Measurements from ENCODE around the gene OLAH. TPM values are rescaled to one million over a fixed set of nuclear protein-coding genes. Genes with fewer than 3 reads are reported as not detected.

OLAH gene
- not detected in 2 replicates for total RNA-seq

DNA sequence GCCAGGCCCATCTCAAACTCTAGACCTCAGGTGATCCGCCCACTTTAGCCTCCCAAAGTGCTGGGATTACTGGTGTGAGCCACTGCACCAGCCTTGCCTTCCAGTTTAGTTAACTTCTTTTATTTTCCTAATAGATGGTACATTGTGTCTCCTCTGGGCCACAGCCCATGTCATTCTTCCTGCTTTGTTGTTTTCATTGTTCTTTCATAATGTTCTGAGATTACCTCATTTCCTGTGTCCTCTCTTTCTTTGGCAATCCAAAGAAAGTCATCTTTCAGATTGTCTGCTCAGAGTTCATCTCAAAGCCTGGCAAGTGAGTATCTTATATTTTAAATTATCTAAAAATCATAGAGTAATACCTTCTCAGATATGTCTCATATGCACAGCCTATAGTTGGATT is at the start of gene OLAH:
Gene OLAH, plus strand, starts transcription at position 270 of the 400 bp plus-strand sequence. CDS start 3,346 bp downstream, outside the sequence.

DNA sequence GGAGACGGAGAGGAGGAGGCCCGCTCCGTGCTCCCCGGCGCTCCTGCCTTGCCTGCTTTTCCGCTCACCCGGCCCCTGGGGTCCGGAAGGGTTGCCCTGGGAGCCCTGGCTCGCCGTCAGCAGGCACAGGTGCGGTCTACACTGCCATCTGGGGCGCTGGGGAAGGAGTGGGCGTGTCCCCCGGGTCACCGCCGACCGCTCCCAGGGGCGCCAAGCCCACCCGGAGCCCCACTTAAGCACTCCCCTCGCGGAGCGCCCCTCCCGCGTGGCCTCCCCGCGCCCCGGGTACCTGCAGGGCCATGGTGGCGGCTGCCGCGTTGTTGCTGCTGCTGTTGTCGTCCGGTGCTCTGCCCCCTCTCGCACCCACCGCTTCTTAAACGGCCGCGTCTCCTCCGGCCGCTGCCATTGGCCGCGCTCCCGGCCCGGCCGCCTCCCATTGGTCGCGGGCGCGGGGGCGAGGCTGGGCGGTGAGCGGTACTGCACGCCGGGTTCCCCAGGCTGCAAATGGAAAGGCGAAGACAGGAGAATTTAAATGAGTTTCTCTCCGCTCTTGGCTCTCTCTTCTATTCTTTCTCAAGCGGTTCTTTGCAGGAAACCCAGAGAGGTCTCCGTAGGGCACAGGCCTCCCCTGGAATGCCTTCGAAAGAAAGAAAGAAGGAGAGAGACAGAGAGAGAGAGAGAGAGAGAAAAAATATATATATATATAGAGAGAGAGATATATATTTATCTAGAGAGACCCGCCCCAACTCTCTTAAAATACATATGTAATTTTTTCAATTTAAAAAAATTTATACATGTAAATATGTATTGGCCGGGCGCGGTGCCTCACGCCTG is 44.9 kb downstream of the OLAH start, which contains the start of gene ACBD7:
Gene ACBD7, minus strand, starts transcription at position 349 of the 834 bp plus-strand sequence. Its CDS starts 48 bp downstream, at position 301.

DNA sequence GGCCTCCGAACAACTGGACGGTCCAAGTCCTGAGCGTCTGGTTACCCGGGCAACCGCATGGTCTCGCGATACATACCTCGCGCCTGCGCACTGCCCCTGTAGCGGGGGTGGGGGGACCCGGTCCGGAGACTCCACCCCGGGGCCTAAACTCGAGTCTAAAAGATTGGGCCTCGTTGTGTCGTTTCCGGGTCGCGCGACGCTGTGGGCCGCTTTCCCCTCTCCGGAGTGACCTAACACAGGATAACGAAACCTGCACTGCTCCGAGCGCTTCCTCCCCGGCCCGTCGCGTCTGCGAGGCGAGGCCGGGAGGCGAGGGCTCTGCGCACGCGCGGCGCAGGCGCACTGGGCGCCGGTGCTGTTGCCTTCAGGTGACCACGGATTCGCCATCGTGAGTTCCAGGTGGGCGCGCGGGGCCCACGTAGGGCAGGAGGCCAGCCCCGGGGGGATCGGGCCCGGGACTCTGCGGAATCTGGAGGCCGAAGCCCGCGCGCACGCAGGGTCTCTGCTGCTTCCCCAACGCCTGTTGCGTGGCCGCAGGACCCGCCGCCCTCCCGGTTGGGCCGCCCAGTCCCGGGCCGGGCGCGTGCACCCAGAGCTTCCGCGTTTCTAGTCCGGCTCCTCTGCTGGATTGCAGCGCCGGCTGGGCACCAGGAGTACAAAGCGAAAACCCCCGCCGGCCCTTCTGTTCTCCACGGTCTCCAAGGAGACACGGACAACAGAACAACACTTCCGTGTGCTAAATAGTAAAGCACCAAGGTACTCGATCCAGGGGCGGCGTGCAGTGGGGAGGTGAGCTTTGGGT is 53.5 kb downstream of the OLAH start, which contains the start of gene RPP38:
Gene RPP38, plus strand, starts transcription at position 345 of the 802 bp plus-strand sequence. CDS start 5,960 bp downstream, outside the sequence.

Other genes starting within 250 kb of the OLAH start
- gene CDNF, start 205.9 kb upstream of the OLAH start, total RNA-seq = 2.6 and 2.7 TPM in 2 replicates
- gene HSPA14, start 205.6 kb upstream of the OLAH start, total RNA-seq = 7.5 and 9.5 TPM in 2 replicates
- gene MSANTD7, start 205.6 kb upstream of the OLAH start, total RNA-seq = 7.6 and 9.2 TPM in 2 replicates
- gene SUV39H2, start 165.1 kb upstream of the OLAH start, total RNA-seq = 4.6 and 9.8 TPM in 2 replicates
- 4.8 and 6.7 TPM in 2 replicates for gene DCLRE1C, start 89.8 kb upstream of the OLAH start, total RNA-seq
- not detected in 2 replicates for gene MEIG1, start 84.6 kb upstream of the OLAH start, total RNA-seq
- 2.2 TPM in 1 of 2 replicates, not detected in the other for gene ACBD7, start 44.8 kb downstream of the OLAH start, total RNA-seq
- gene RPP38, start 53.4 kb downstream of the OLAH start, total RNA-seq = 6.5 and 13.2 TPM in 2 replicates
- 25.6 and 28.5 TPM in 2 replicates for gene NMT2, start 124.8 kb downstream of the OLAH start, total RNA-seq